ENCODE measurements around the gene GMDS. TPM values are rescaled to one million over a fixed set of nuclear protein-coding genes. Genes with fewer than 3 reads are reported as not detected.

GMDS gene
- total RNA-seq, 1 experiment from 2014 or later = 27.6 TPM

- no peak overlapping the region for H2AK5ac ChIP-seq (ENCODE audit: insufficient read length, low read length)
- no CpG with 5 or more reads among the region's 3 CpGs for WGBS (ENCODE audit: extremely low coverage, insufficient read length, low lambda C conversion rate)
Observed at GRCh38 chr6:2270054-2270453, 24.6 kb upstream of the GMDS start.

More at GRCh38 chr6:2270054-2270453, 24.6 kb upstream of the GMDS start:
- H2AFZ ChIP-seq (ENCODE audit: low read length) = no peak overlapping the region
- no peak overlapping the region for H2BK12ac ChIP-seq (ENCODE audit: insufficient read length, low read depth, low read length)
- no peak overlapping the region for H4K8ac ChIP-seq (replicated peaks; ENCODE audit: insufficient read length, low read depth, low read length)
- H4K5ac ChIP-seq (ENCODE audit: insufficient read length, low read depth, low read length) = no peak overlapping the region
- H3K79me2 ChIP-seq (ENCODE audit: insufficient read depth, low read length) = no peaks in the 10 kb centered on the region
- no peaks in the 10 kb centered on the region for H3K9me3 ChIP-seq (ENCODE audit: control insufficient read depth, low read depth, low read length)
- H3K4me1 Mint-ChIP-seq = peaks cover 7 to 10% of the 10 kb centered on the region in 2 experiments
- no peak overlapping the region for H3K23ac ChIP-seq (ENCODE audit: insufficient read length, low read depth, low read length)
- no peak overlapping the region for H3K56ac ChIP-seq (ENCODE audit: insufficient read length, low read depth, low read length)
- no peak overlapping the region for H3K4me3 Mint-ChIP-seq
- H3K27me3 ChIP-seq (ENCODE audit: insufficient read depth, low read length) = no peaks in the 10 kb centered on the region
- H3K4me1 ChIP-seq (ENCODE audit: insufficient read depth, low read length) = no peaks in the 10 kb centered on the region; the same call in 1 of the 2 replicates
- TF ChIP-seq CTCF (conservative IDR thresholded peaks at IDR 0.05) = no peak
- no peak overlapping the region for H3K4ac ChIP-seq (ENCODE audit: low read depth, low read length)
- peaks cover 0 to 12% (median 8%) of the 10 kb centered on the region in 3 experiments; a peak in 4 of 7 replicates for H3K36me3 Mint-ChIP-seq (ENCODE audit: insufficient read depth in 1 of 3, low read depth in 3 of 3)
- no peak overlapping the region for H3T11ph ChIP-seq (ENCODE audit: low read length)
- H3K23me2 ChIP-seq (ENCODE audit: insufficient read length, low read depth, low read length, poor library complexity, severe bottlenecking) = no peaks in the 10 kb centered on the region
- no peak overlapping the region for H2BK120ac ChIP-seq (ENCODE audit: low read depth, low read length, poor library complexity, severe bottlenecking)
- no peak overlapping the region for H4K91ac ChIP-seq (ENCODE audit: insufficient read length, low read depth, low read length)
- no peak overlapping the region for H3K4me2 ChIP-seq (ENCODE audit: insufficient read depth, insufficient read length, low read length)
- no peak overlapping the region for H2BK15ac ChIP-seq (ENCODE audit: low read depth, low read length)
- H3K14ac ChIP-seq (ENCODE audit: insufficient read depth, low read length) = no peak overlapping the region
- H2BK5ac ChIP-seq (ENCODE audit: insufficient read length, low read length) = no peak overlapping the region
- no peak overlapping the region for H2BK20ac ChIP-seq (ENCODE audit: low read depth, low read length, poor library complexity, severe bottlenecking)
- no peaks in the 10 kb centered on the region; the same call in 1 of the 2 replicates for H3K27me3 Mint-ChIP-seq (ENCODE audit: low read depth)
- no peaks in the 10 kb centered on the region for H3K9me3 Mint-ChIP-seq
- H4K20me1 ChIP-seq (ENCODE audit: control insufficient read depth, insufficient read depth, insufficient read length) = no peaks in the 10 kb centered on the region
- no peak overlapping the region for H3K27ac ChIP-seq (ENCODE audit: insufficient read length, low read depth, low read length)
- H3K79me1 ChIP-seq (ENCODE audit: insufficient read depth, low read depth, low read length, poor library complexity, severe bottlenecking) = no peaks in the 10 kb centered on the region
- no peak overlapping the region for H3K18ac ChIP-seq (ENCODE audit: insufficient read length, low read depth, low read length)
- no peak overlapping the region for H3K9ac ChIP-seq (ENCODE audit: extremely low read depth, insufficient read length, low read length)
- no peak for DNase-seq
- H3K27ac Mint-ChIP-seq = no peak overlapping the region
